ENCODE results near the gene TGIF2. TPM values are rescaled to one million over a fixed set of nuclear protein-coding genes. Genes with fewer than 3 reads are reported as not detected.
"Not testable (repeated sequence)": the region's sequence is repeated elsewhere in the genome, so short reads cannot be mapped to it uniquely, and the experiment has no call there.

Gene TGIF2
- total RNA-seq, 1 experiment from 2014 or later: 81.7 TPM

DNA sequence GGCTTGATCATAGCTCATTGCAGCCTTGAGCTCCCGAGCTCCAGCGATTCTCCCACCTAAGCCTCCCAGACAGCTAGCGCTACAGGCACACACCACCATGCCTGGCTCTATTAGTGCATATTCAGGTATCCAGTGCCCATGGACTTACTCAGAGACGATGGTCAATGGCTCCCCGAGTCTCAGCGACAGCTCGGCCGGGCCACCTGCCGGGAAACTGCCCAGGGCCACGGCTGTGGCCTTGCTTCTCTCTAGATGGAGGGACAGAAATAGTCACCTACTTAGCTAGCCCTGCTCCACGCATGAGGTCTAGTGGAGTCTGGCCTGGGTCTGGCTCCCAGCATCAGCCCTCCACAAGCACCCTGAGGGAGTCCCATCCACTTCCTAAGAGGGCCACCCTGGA lies 60.9 kb downstream of the TGIF2 start:
- no peaks in the 10 kb centered on the region for H3K79me1 ChIP-seq (ENCODE audit: insufficient read depth, low read depth, low read length, poor library complexity, severe bottlenecking)
- H2BK5ac ChIP-seq (ENCODE audit: insufficient read length, low read length): no peak overlapping the region
- TF ChIP-seq, protein P1, sequence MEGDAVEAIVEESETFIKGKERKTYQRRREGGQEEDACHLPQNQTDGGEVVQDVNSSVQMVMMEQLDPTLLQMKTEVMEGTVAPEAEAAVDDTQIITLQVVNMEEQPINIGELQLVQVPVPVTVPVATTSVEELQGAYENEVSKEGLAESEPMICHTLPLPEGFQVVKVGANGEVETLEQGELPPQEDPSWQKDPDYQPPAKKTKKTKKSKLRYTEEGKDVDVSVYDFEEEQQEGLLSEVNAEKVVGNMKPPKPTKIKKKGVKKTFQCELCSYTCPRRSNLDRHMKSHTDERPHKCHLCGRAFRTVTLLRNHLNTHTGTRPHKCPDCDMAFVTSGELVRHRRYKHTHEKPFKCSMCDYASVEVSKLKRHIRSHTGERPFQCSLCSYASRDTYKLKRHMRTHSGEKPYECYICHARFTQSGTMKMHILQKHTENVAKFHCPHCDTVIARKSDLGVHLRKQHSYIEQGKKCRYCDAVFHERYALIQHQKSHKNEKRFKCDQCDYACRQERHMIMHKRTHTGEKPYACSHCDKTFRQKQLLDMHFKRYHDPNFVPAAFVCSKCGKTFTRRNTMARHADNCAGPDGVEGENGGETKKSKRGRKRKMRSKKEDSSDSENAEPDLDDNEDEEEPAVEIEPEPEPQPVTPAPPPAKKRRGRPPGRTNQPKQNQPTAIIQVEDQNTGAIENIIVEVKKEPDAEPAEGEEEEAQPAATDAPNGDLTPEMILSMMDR (conservative IDR thresholded peaks at IDR 0.05): no peak
- H3K9me3 ChIP-seq (ENCODE audit: control insufficient read depth, low read depth, low read length): no peaks in the 10 kb centered on the region
- H3K79me2 ChIP-seq (ENCODE audit: insufficient read depth, low read length): no peaks in the 10 kb centered on the region
- no peak overlapping the region for H2BK20ac ChIP-seq (ENCODE audit: low read depth, low read length, poor library complexity, severe bottlenecking)
- H2AK5ac ChIP-seq (ENCODE audit: insufficient read length, low read length): no peak overlapping the region
- no peak overlapping the region for H3T11ph ChIP-seq (ENCODE audit: low read length)
- H2BK12ac ChIP-seq (ENCODE audit: insufficient read length, low read depth, low read length): no peak overlapping the region
- no peak overlapping the region for H2BK120ac ChIP-seq (ENCODE audit: low read depth, low read length, poor library complexity, severe bottlenecking)
- no peaks in the 10 kb centered on the region for H3K9me3 Mint-ChIP-seq
- no peak overlapping the region for H3K9ac ChIP-seq (ENCODE audit: extremely low read depth, insufficient read length, low read length)
- WGBS (ENCODE audit: extremely low coverage, insufficient read length, low lambda C conversion rate): no CpG with 5 or more reads among the region's 11 CpGs
- no peaks in the 10 kb centered on the region; the same call in 1 of the 2 replicates for H3K4me1 ChIP-seq (ENCODE audit: insufficient read depth, low read length)
- H3K4me2 ChIP-seq (ENCODE audit: insufficient read depth, insufficient read length, low read length): no peak overlapping the region
- no peak overlapping the region for H3K27ac ChIP-seq (ENCODE audit: insufficient read length, low read depth, low read length)
- no peak overlapping the region for H3K23ac ChIP-seq (ENCODE audit: insufficient read length, low read depth, low read length)
- H2AFZ ChIP-seq (ENCODE audit: low read length): no peak overlapping the region
- no peak overlapping the region for H2BK15ac ChIP-seq (ENCODE audit: low read depth, low read length)
- H3K56ac ChIP-seq (ENCODE audit: insufficient read length, low read depth, low read length): no peak overlapping the region
- no peaks in the 10 kb centered on the region for H3K27me3 Mint-ChIP-seq (ENCODE audit: low read depth)
- no peaks in the 10 kb centered on the region for H3K36me3 Mint-ChIP-seq (ENCODE audit: insufficient read depth in 1 of 3, low read depth in 3 of 3)
- peak overlapping the region in 1 of 3 experiments; percentile 65; a peak in 1 of 7 replicates for H3K27ac Mint-ChIP-seq
- H3K23me2 ChIP-seq (ENCODE audit: insufficient read length, low read depth, low read length, poor library complexity, severe bottlenecking): no peaks in the 10 kb centered on the region
- H4K20me1 ChIP-seq (ENCODE audit: control insufficient read depth, insufficient read depth, insufficient read length): no peaks in the 10 kb centered on the region
- no peak overlapping the region for H4K91ac ChIP-seq (ENCODE audit: insufficient read length, low read depth, low read length)
- H4K5ac ChIP-seq (ENCODE audit: insufficient read length, low read depth, low read length): no peak overlapping the region
- no peak overlapping the region for H3K4ac ChIP-seq (ENCODE audit: low read depth, low read length)
- no peaks in the 10 kb centered on the region for H3K27me3 ChIP-seq (ENCODE audit: insufficient read depth, low read length)
- H3K14ac ChIP-seq (ENCODE audit: insufficient read depth, low read length): no peak overlapping the region
- H3K4me3 Mint-ChIP-seq: no peak overlapping the region
- H3K18ac ChIP-seq (ENCODE audit: insufficient read length, low read depth, low read length): no peak overlapping the region
- no peak overlapping the region for H4K8ac ChIP-seq (replicated peaks; ENCODE audit: insufficient read length, low read depth, low read length)
- H3K4me1 Mint-ChIP-seq: peaks cover 6 to 8% of the 10 kb centered on the region in 2 experiments; a peak in 3 of 4 replicates
- DNase-seq: no peak

DNA sequence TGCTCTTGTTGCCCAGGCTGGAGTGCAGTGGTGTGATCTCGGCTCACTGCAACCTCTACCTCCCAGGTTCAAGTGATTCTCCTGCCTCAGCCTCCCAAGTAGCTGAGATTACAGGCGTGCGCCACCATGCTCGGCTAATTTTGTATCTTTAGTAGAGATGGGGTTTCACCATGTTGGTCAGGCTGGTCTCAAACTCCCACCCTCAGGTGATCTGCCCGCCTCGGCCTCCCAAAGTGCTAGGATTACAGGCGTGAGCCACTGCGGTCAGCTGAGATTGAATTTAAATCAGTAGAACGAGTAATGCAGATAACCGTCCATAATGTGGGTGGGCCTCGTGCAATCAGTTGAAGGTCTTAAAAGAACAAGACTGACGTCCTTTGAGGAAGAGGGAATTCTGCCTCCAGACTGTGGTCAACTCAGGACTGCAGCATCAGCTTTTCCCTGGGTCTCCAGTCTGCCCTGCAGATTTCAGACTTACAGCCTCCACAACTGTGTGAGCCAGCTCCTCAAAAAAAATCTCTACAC lies 65.5 kb downstream of the TGIF2 start:
- H3T11ph ChIP-seq (ENCODE audit: low read length); DNase-seq; H3K56ac ChIP-seq (ENCODE audit: insufficient read length, low read depth, low read length); H3K14ac ChIP-seq (ENCODE audit: insufficient read depth, low read length); H2BK12ac ChIP-seq (ENCODE audit: insufficient read length, low read depth, low read length); H3K27ac Mint-ChIP-seq; H3K9me3 Mint-ChIP-seq; H3K23me2 ChIP-seq (ENCODE audit: insufficient read length, low read depth, low read length, poor library complexity, severe bottlenecking); H4K91ac ChIP-seq (ENCODE audit: insufficient read length, low read depth, low read length); H3K4me2 ChIP-seq (ENCODE audit: insufficient read depth, insufficient read length, low read length); H4K8ac ChIP-seq (replicated peaks; ENCODE audit: insufficient read length, low read depth, low read length); H2BK20ac ChIP-seq (ENCODE audit: low read depth, low read length, poor library complexity, severe bottlenecking); H3K27ac ChIP-seq (ENCODE audit: insufficient read length, low read depth, low read length); H2BK15ac ChIP-seq (ENCODE audit: low read depth, low read length); H3K23ac ChIP-seq (ENCODE audit: insufficient read length, low read depth, low read length); H3K79me1 ChIP-seq (ENCODE audit: insufficient read depth, low read depth, low read length, poor library complexity, severe bottlenecking); H3K18ac ChIP-seq (ENCODE audit: insufficient read length, low read depth, low read length); H3K4me1 ChIP-seq (ENCODE audit: insufficient read depth, low read length); H4K5ac ChIP-seq (ENCODE audit: insufficient read length, low read depth, low read length); H3K9ac ChIP-seq (ENCODE audit: extremely low read depth, insufficient read length, low read length); H3K4ac ChIP-seq (ENCODE audit: low read depth, low read length); H3K79me2 ChIP-seq (ENCODE audit: insufficient read depth, low read length); H2BK5ac ChIP-seq (ENCODE audit: insufficient read length, low read length); H3K27me3 Mint-ChIP-seq (ENCODE audit: low read depth); H3K27me3 ChIP-seq (ENCODE audit: insufficient read depth, low read length); H2AK5ac ChIP-seq (ENCODE audit: insufficient read length, low read length); H2BK120ac ChIP-seq (ENCODE audit: low read depth, low read length, poor library complexity, severe bottlenecking); H4K20me1 ChIP-seq (ENCODE audit: control insufficient read depth, insufficient read depth, insufficient read length); H3K36me3 Mint-ChIP-seq (ENCODE audit: insufficient read depth in 1 of 3, low read depth in 3 of 3); H3K4me3 Mint-ChIP-seq; H2AFZ ChIP-seq (ENCODE audit: low read length); H3K9me3 ChIP-seq (ENCODE audit: control insufficient read depth, low read depth, low read length): not testable (repeated sequence)
- H3K4me1 Mint-ChIP-seq: peaks cover 9 to 12% of the 10 kb centered on the region in 2 experiments
- WGBS (ENCODE audit: extremely low coverage, insufficient read length, low lambda C conversion rate): no CpG with 5 or more reads among the region's 12 CpGs
